Fibroblast of the conjunctiva (primary cell): ENCODE results near the gene HAUS7.

Experiments used
- DNase-seq: peaks from one replicate; pipeline ENCODE4 v3.0.0-alpha.2; 2010; ENCODE audit warnings: low read depth

Gene HAUS7

GRCh38 chrX:153438532-153438931 lies 31.8 kb downstream of the HAUS7 start:
- no peak for DNase-seq

- no peak for DNase-seq
These were observed 34.5 kb downstream of the HAUS7 start for GRCh38 chrX:153435845-153436244.

- DNase-seq = no peak
These were observed 35.6 kb downstream of the HAUS7 start for GRCh38 chrX:153434801-153435200.

GRCh38 chrX:153433781-153434285 lies 36.5 kb downstream of the HAUS7 start:
- no peak for DNase-seq

- DNase-seq = no peak
These were observed 37.2 kb downstream of the HAUS7 start for GRCh38 chrX:153433161-153433680.

GRCh38 chrX:153430796-153431195 lies 39.6 kb downstream of the HAUS7 start:
- DNase-seq = no peak

GRCh38 chrX:153426204-153426603 lies 44.2 kb downstream of the HAUS7 start:
- DNase-seq = no peak

GRCh38 chrX:153423652-153424051 lies 46.7 kb downstream of the HAUS7 start:
- no peak for DNase-seq

- no peak for DNase-seq
These were observed 48.5 kb downstream of the HAUS7 start for GRCh38 chrX:153421856-153422255.

GRCh38 chrX:153420851-153421599 lies 49.4 kb downstream of the HAUS7 start:
- no peak for DNase-seq

GRCh38 chrX:153417637-153418036 lies 52.7 kb downstream of the HAUS7 start:
- no peak for DNase-seq

GRCh38 chrX:153416781-153417450 lies 53.5 kb downstream of the HAUS7 start:
- DNase-seq = no peak

- DNase-seq = no peak
These were observed 55.4 kb downstream of the HAUS7 start for GRCh38 chrX:153414856-153415510.

- DNase-seq = no peak
These were observed 56.6 kb downstream of the HAUS7 start for GRCh38 chrX:153413731-153414130.

- DNase-seq = no peak
These were observed 57.3 kb downstream of the HAUS7 start for GRCh38 chrX:153412746-153413720.

GRCh38 chrX:153411988-153412574 lies 58.3 kb downstream of the HAUS7 start:
- no peak for DNase-seq

- no peak for DNase-seq
These were observed 59.0 kb downstream of the HAUS7 start, which contains the start of gene ZFP92 for GRCh38 chrX:153411255-153411987. ZFP92 (plus strand) TSS chrX:153411472; CDS start chrX:153418323, 6,851 bp downstream.

GRCh38 chrX:153410888-153411254 lies 59.5 kb downstream of the HAUS7 start:
- DNase-seq = no peak

- DNase-seq = no peak
These were observed 60.0 kb downstream of the HAUS7 start for GRCh38 chrX:153410373-153410772.

GRCh38 chrX:153409414-153410101 lies 60.8 kb downstream of the HAUS7 start:
- no peak for DNase-seq
